GM21529 (cell line): ENCODE data around the gene RSPO1.
"Not testable (repeated sequence)": the region's sequence is repeated elsewhere in the genome, so short reads cannot be mapped to it uniquely, and the experiment has no call there.

Experiments used
- ATAC-seq: cut with Tn5 transposase; IDR thresholded peaks from one replicate; pipeline ENCODE4 v1.9.1; 2021; ENCODE audit not compliant: unreplicated experiment

Gene RSPO1

GRCh38 chr1:37622131-37622530, 12.6 kb downstream of the RSPO1 start:
- ATAC-seq = no peak

DNA sequence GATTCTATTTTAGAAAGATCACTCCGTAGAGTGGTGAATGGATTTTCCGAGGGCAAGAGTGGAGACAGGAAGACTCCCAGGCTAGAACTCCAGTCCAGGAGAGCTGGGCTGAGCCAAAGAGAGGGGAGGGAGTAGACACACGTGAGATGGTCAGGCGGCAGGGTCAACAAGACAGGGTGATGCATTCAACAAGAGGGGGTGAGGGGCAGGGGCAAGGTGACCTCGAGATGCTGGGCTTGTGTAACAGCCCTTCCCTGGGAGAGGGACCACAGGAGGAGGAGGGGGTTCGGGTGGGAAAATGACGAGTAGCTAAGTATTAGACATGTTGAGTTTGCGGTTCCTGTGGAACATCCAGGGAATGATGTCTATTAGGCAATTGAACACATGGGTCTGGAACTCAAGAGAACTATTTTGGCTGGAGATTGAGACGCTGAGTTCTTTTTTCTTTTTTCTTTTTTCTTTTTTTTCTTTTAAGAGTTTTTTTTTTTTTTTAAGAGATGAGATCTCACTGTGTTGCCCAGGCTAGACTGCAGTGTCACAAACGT, 13.3 kb downstream of the RSPO1 start:
- ATAC-seq = no peak

- no peak for ATAC-seq
Observed at GRCh38 chr1:37620707-37621106, 14.0 kb downstream of the RSPO1 start.

DNA sequence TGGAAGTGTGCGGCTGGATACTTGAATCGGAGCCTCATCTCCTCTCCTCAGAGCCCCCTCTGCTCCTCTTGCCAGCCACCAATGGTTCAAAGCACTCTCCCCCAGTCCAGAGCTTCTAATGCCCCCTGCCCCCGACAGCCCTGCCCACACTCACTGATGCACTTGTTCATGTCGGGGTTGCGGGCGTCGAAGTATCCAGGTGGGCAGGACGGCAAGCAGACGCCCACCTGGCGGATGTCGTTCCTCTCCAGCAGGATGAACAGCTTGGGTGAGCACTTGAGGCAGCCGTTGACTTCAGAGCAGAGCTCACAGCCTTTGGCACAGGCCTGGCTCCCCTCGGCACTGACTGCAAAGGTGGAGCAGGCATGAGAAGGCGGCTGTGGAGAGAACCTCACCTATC, 18.4 kb downstream of the RSPO1 start:
- no peak for ATAC-seq

- no peak for ATAC-seq
Observed at GRCh38 chr1:37614105-37614504, 20.6 kb downstream of the RSPO1 start.

- no peak for ATAC-seq
Observed at GRCh38 chr1:37612186-37612585, 22.5 kb downstream of the RSPO1 start.

GRCh38 chr1:37609994-37610393, 24.7 kb downstream of the RSPO1 start:
- no peak for ATAC-seq

DNA sequence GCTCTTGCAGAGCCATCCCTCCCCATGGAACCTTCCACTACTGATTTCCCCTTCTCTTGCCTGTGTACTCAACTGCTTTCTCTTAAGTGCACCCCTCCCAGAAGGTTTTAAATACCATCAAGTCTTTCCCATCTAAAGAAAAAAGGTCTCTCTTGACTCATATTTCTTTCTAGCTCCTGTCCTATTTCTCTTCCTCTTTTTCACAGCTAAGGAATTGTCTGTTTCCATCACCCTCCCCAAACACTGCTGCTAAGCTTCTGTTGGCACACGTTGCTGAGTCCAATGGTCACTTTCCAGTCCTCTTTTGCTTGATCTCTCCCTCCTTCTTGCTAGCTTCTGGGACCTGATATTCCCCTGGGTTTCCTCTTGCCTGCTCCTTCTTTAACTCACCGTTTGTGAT, 25.7 kb downstream of the RSPO1 start:
- ATAC-seq = no peak

DNA sequence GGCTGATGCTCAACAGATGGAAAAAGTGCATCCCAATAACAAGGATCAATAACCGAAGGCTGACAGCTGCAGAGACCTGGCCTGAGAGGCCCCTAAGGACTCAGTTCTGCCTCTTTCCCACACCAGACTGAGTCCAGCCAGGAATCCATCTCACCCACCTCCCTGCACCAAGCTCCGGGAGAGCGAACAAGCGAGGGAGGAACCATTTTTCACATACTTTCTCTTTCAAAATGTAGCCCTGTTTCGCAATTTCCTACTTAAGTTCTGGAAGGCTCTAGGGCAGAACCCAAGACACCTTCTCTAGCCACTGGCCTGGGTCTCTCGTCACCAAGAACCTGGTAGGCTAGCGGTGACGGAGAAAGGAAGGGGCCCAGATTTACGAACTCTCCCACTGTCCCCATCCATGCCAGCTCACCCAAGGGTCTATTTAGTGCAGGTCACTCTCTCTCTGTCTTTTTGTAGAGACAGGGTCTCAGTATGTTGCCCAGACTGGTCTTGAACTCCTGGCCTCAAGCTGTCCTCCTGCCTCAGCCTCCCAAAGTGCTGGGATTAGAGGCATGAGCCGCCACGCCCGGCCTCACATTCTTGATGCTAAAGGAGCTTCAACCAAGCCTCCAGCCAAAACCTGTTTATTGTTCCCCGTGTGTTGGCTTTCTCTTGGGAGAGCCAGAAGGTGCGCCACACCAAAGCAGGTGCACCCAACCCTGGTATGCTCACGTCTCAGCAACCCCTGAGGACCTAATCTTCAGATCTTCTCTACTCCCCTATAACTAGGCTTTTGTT, 28.0 kb downstream of the RSPO1 start:
- ATAC-seq = no peak

GRCh38 chr1:37605806-37606474, 28.8 kb downstream of the RSPO1 start:
- no peak for ATAC-seq

DNA sequence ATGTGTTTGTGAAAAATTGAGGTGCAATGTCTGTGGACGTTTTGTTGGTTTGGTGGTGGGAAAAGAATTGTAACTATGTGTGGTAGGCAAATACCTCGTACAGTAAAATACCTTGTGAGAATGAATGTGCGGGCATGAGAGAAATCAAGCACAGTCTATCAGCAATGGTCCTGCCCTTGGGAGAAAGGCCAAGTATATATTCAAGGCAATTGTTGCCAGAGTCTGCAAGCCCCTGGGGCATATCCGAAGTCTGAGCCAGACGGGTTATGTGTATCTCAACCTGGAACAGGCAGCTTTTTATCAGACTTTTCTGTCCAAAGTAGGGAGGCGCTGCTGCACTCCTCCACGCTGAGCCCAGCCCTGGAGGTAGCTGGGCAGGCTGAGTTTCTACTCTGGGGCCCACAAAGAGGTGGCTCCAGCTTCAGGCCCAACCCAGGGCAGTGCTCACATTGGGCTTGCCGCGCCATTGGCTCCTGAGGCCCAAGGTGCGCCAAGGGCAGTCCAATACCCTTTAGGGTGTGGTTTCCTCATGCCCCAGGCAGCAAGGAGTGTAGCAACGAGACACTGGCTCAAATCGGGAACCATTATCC, 29.5 kb downstream of the RSPO1 start:
- ATAC-seq = no peak

DNA sequence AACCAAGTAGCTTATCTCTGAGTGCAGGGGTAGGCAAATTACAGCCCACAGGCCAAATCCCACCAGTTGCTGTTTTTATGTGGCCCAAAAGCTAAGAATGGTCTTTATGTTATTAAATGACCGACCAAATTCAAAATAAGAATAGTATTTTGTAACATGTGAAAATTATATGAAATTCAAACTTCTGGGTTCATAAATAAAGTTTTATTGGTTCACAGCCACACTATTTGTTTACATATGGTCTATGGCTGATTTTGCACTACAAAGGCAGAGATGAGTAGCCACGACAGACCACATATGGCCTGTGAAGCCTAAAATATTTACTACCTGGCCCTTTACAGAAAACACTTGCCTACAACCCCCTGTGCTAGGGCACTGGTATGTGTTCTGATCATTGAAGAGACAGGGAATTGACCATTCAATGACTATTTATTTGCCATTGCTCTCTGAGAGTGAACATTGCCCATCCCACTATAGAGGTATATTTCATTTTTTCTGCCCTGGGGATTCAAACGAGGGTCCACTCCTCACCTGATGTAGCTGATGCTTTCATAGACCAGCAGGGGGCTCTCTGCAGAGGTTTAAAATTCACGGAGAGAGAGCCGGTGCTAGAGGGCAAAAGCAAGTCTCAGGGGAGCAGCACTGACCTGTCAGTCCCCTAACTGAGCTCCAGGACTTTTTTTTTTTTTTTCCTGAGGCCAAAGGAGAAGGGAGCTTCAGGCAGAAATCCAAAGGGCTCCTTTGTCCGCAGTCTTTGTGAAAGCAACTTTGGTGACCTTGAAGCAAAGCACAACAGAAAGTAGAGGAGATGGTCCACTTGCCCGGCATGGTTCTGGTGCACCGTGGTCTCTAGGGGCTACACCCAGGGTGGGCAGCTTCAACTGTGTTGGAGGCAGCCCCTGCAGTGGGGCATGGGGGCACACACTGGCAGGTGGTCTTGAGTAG, 31.7 kb downstream of the RSPO1 start:
- ATAC-seq = no peak

DNA sequence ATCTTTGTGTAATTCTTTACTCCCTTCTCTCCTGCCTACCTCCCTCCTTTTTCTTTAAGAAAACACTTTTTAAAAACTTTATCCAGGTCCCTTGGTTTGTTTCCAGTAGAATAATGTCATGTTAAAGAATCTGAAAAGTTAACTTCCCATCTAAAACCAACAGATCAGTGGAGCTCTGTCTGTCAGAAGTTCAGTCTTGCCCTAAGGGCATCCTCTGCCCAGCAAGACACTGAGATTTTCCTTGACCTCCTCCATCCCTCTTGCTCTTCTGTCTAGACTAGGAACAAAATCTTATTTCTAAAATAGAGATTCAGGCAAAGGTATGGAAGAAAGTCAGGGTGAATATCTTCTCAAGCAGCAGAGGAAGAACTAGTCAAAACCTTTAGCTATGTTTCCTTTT, 33.3 kb downstream of the RSPO1 start:
- no peak for ATAC-seq

DNA sequence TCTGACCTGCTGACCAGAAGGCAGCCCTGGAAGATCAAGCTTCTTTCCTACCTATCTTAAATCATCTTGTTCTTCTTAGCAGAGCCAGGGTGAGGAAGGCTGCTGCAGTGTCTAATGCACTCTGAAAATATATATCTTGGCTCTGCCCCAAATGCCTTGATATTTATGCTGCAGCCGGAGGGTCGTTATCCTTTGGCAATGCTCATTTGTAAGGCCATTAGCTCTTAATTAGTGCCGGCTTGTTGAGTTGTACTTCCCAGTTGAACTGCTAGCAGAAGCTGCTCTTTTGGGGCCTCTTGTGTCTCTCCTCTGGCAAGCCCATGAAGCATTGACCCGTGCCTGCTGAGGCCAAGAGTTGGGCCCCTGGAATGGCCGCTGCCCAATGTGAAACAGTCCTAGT, 34.8 kb downstream of the RSPO1 start:
- ATAC-seq = no peak

DNA sequence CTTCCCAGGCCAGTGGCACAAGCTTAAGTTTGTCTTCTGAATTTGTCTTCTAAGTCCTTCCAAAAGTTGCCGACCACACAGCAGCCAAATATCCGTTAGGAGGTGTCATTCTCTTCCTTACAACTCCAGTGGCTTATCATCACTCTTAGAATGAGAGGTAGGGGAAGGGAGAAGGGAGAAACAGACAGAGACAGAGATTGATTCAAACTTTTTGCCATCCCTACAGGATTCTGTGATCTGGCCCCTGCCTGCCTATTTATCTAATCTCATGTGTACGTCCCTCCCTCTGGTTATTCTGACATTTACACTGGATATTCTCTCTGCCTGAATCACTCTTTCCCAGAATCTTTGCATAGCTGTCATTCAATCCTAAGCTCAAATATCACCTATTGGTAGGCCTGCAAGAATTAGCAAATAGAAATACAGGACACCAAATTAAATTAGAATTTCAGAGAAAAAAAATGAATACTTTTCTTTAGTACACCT, 38.5 kb downstream of the RSPO1 start:
- ATAC-seq = peak; percentile 14

GRCh38 chr1:37595440-37596181, 39.1 kb downstream of the RSPO1 start, which contains the start of gene GNL2:
TSS of gene GNL2 (minus strand) at chr1:37595937. CDS start at chr1:37595822, 115 bp downstream.
- ATAC-seq = peak; percentile 98

DNA sequence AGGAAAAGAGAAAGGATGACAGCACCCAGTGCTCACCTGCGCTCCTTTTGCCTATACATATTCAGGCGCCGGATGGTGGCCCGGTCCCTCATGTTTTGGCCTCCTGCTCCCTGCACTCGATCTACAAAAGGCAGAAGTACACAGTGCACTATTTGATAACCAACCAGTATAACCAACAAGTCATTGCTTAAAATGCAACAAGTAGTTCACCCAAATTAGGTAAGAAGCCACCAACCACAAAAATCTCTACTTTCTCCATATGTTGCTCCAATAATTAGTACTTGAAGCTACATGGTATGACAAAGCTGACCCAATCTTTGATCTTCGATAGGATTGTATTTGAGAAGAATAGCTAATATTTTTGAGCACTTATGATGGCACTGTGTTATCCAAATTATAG, 41.0 kb downstream of the RSPO1 start:
- ATAC-seq = no peak

GRCh38 chr1:37588939-37589338, 45.8 kb downstream of the RSPO1 start:
- ATAC-seq = no peak

- ATAC-seq = not testable (repeated sequence)
Observed at GRCh38 chr1:37584544-37584943, 50.1 kb downstream of the RSPO1 start.

DNA sequence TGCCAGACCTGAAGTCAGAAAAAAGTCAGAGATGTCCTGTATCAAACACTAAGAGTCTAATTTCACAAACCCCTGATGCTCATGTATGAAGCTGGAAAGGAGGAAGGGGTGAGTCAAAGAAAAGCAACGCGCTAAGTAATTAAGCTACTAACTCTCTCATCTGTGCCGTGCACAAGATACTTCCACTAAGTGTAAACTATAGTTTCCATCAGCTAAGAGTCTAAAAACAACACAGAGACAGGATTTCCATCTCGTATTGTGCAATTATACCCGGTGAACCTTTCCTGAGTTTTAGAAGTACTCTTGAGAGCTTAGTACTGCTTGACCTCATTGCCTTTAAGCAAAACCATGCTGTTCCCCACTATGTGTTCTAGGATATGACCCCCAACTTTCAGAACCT, 59.0 kb downstream of the RSPO1 start:
- no peak for ATAC-seq
